ENCODE data around the gene GLRX3. TPM values are rescaled to one million over a fixed set of nuclear protein-coding genes. Genes with fewer than 3 reads are reported as not detected.

Gene GLRX3
- total RNA-seq, 6 experiments from 2014 or later: 96.2 to 123 (median 112) TPM

GRCh38 chr10:130121486-130122079 lies 14.6 kb upstream of the GLRX3 start:
- H3K4me1 Mint-ChIP-seq (ENCODE audit: low read depth): no peaks in the 10 kb centered on the region
- H3K9me3 Mint-ChIP-seq: peaks cover 10% of the 10 kb centered on the region
- TF ChIP-seq, protein P1, sequence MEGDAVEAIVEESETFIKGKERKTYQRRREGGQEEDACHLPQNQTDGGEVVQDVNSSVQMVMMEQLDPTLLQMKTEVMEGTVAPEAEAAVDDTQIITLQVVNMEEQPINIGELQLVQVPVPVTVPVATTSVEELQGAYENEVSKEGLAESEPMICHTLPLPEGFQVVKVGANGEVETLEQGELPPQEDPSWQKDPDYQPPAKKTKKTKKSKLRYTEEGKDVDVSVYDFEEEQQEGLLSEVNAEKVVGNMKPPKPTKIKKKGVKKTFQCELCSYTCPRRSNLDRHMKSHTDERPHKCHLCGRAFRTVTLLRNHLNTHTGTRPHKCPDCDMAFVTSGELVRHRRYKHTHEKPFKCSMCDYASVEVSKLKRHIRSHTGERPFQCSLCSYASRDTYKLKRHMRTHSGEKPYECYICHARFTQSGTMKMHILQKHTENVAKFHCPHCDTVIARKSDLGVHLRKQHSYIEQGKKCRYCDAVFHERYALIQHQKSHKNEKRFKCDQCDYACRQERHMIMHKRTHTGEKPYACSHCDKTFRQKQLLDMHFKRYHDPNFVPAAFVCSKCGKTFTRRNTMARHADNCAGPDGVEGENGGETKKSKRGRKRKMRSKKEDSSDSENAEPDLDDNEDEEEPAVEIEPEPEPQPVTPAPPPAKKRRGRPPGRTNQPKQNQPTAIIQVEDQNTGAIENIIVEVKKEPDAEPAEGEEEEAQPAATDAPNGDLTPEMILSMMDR (IDR thresholded peaks at IDR 0.05): no peak
- no peak overlapping the region for H3K27ac Mint-ChIP-seq
- no peak for DNase-seq
- peaks cover 8% of the 10 kb centered on the region; the same call in 1 of the 2 replicates for H3K36me3 Mint-ChIP-seq (ENCODE audit: low read depth)
- H3K4me3 Mint-ChIP-seq: no peak overlapping the region
- H3K27me3 Mint-ChIP-seq (ENCODE audit: insufficient read depth): no peaks in the 10 kb centered on the region; the same call in 1 of the 2 replicates

- Mint-ChIP-seq H3K4me3 (peak overlapping the region; percentile 2; the same call in 1 of the 2 replicates), H3K27ac (no peak overlapping the region), H3K4me1 (ENCODE audit: low read depth) (peaks cover 14% of the 10 kb centered on the region), H3K36me3 (ENCODE audit: low read depth) (no peaks in the 10 kb centered on the region), H3K9me3 (no peaks in the 10 kb centered on the region), H3K27me3 (ENCODE audit: insufficient read depth) (peaks cover 7% of the 10 kb centered on the region)
- peak; percentile 69 for DNase-seq
- TF ChIP-seq, protein P1 (IDR thresholded peaks at IDR 0.05): peak; percentile 85
Measured at GRCh38 chr10:130127364-130128061, 8.7 kb upstream of the GLRX3 start.

DNA sequence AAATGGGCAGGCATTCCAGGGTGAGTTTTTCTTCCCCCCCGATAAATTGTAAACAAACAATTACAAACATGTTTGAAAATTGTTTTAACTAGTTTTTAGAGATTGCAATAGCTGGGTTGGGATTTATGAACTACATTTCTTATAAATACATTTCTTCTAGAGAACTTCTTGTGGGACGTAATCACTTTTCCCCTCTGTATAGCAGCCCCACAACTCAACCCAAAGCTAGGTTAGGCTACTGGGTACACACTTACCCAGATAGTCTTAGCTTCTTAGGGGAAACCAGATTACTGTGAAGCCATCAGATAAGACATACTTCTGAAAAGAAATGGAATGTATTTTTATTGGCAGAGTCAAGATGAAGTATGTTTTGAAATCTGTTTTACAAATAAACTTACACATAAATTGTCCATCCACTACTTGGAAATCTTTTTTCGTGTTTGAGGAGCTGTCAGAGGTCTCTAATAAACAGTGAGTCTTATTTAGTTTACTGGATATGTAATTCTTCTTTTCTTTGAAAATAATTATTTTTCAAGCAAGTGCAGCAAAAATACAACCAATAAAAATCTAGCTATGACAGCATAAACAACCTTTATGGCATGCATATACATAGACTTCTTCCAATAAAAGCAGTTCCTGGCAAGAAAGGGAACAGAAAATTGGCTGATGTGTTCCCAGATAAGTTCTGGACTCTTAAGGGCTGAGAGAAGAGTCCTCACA lies 8.0 kb upstream of the GLRX3 start:
- H3K9me3 Mint-ChIP-seq: no peaks in the 10 kb centered on the region
- peaks cover 14% of the 10 kb centered on the region for H3K4me1 Mint-ChIP-seq (ENCODE audit: low read depth)
- DNase-seq: no peak
- no peaks in the 10 kb centered on the region for H3K36me3 Mint-ChIP-seq (ENCODE audit: low read depth)
- H3K27ac Mint-ChIP-seq: no peak overlapping the region
- H3K27me3 Mint-ChIP-seq (ENCODE audit: insufficient read depth): peaks cover 7% of the 10 kb centered on the region
- no peak overlapping the region for H3K4me3 Mint-ChIP-seq
- TF ChIP-seq, protein P1 (IDR thresholded peaks at IDR 0.05): peak; percentile 17; the same call in 1 of the 2 replicates

DNA sequence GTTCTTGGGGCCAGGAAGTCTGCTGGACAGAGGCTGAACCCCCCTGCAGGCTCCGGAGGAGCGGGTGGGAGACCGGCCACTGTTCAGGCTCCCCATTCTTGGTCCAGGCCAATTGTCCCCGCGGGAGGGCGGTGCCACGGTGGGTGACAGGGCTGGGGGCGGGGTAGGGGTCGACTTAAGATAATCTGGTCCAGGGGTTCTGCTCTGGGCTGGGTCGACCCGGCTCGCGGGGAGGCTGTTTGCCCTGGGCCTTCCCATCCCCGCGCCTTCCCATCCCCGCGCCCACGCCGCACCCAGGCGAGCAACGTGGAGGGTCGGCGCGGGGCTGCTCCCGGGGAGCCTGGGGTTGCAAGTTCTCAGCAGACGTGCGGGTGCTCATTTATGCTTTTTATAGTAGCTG lies 7.3 kb upstream of the GLRX3 start:
- no peaks in the 10 kb centered on the region for H3K9me3 Mint-ChIP-seq
- H3K4me3 Mint-ChIP-seq: no peak overlapping the region
- no peak overlapping the region for H3K27ac Mint-ChIP-seq
- peaks cover 14% of the 10 kb centered on the region for H3K4me1 Mint-ChIP-seq (ENCODE audit: low read depth)
- H3K27me3 Mint-ChIP-seq (ENCODE audit: insufficient read depth): peaks cover 7% of the 10 kb centered on the region
- H3K36me3 Mint-ChIP-seq (ENCODE audit: low read depth): no peaks in the 10 kb centered on the region
- DNase-seq: no peak
- TF ChIP-seq, protein P1 (IDR thresholded peaks at IDR 0.05): no peak

DNA sequence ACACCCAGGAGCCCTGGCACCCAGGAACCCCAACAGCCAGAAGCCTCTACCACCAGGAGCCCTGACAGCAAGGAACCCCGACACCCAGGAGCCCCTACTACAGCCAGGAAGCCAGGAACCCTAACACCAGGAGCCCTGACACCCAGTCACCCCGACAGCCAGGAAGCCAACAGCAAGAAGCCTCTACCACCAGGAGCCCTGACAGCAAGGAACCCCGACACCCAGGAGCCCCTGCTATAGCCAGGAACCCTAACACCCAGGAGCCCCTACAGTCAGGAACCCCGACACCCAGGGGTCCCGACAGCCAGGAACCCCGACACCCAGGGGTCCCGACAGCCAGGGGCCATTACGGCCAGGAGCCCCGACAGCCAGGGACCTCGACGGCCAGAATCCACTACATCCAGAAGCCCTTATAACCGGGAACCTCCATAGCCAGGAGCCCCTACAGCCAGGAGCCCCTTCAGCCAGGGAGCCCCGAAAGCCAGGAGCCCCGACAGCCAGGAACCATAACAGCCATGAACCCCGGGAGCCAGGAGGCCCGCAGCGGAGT lies 440 bp upstream of the GLRX3 start:
- DNase-seq: no peak
- peak overlapping the region; percentile 89 for H3K4me3 Mint-ChIP-seq
- H3K27ac Mint-ChIP-seq: peak overlapping the region; percentile 68
- H3K4me1 Mint-ChIP-seq (ENCODE audit: low read depth): peaks cover 25% of the 10 kb centered on the region
- peaks cover 14% of the 10 kb centered on the region for H3K36me3 Mint-ChIP-seq (ENCODE audit: low read depth)
- no peaks in the 10 kb centered on the region for H3K9me3 Mint-ChIP-seq
- TF ChIP-seq, protein P1 (IDR thresholded peaks at IDR 0.05): no peak
- H3K27me3 Mint-ChIP-seq (ENCODE audit: insufficient read depth): peaks cover 8% of the 10 kb centered on the region

Measured in HFFc6 (cell line).